H1 (cell line): ENCODE results near the gene NT5DC3. TPM values are rescaled to one million over a fixed set of nuclear protein-coding genes. Genes with fewer than 3 reads are reported as not detected.

Experiments
- CTCF ChIA-PET: fragments of 300-600 bp; sonication (Branson Sonifier 250); formaldehyde crosslinking; loops from one replicate; lab custom pipeline; 2021; ENCODE audit not compliant: partially characterized antibody; lab: Charles Lee
- POLR2A ChIA-PET: fragments of 300-600 bp; sonication (Branson Sonifier 250); formaldehyde crosslinking; loops from one replicate; lab custom pipeline; 2021; ENCODE audit warnings: inconsistent platforms; ENCODE audit not compliant: partially characterized antibody; lab: Charles Lee
- DNase-seq, 2 experiments: peaks; one replicate each; pipeline versions ENCODE4 v3.0.0 to v3.0.0-alpha.2; 2010 to 2022; ENCODE audit warnings: low spot score in 2 of 2, low read depth in 1 of 2, mixed read lengths in 1 of 2
- FAIRE-seq: peaks from 2 replicates; lab custom pipeline; 2011; peaks lifted over from hg19 to GRCh38; lab: Jason Lieb, UNC
- H2AFZ ChIP-seq: 2 replicates; pipeline ENCODE4 v1.8.1; 2012; ENCODE audit warnings: low read length, inconsistent platforms
- H2AK5ac ChIP-seq: 2 replicates; pipeline ENCODE4 v1.6.1; 2013; ENCODE audit warnings: low read depth, low read length
- H2BK120ac ChIP-seq: replicated peaks from 2 replicates; pipeline ENCODE3; 2013; ENCODE audit warnings: low read depth, low read length, inconsistent platforms
- H2BK12ac ChIP-seq: 2 replicates; pipeline ENCODE4 v1.6.1; 2013; ENCODE audit warnings: low read depth, low read length
- H2BK15ac ChIP-seq: 2 replicates; pipeline ENCODE4 v1.6.1; 2013; ENCODE audit warnings: low read length
- H2BK20ac ChIP-seq: 2 replicates; pipeline ENCODE4 v1.6.1; 2013; ENCODE audit warnings: low read length
- H2BK5ac ChIP-seq: 2 replicates; pipeline ENCODE4 v1.6.1; 2013; ENCODE audit warnings: low read depth, low read length
- H3K14ac ChIP-seq: 2 replicates; pipeline ENCODE4 v1.6.1; 2013; ENCODE audit warnings: inconsistent platforms; ENCODE audit not compliant: insufficient read length
- H3K18ac ChIP-seq: 2 replicates; pipeline ENCODE4 v1.6.1; 2013; ENCODE audit warnings: low read length; ENCODE audit errors: extremely low read depth
- H3K23ac ChIP-seq: 2 replicates; pipeline ENCODE4 v1.6.1; 2013; ENCODE audit warnings: inconsistent platforms; ENCODE audit not compliant: insufficient read length
- H3K23me2 ChIP-seq: 2 replicates; pipeline ENCODE4 v1.6.1; 2013; ENCODE audit warnings: low read depth, low read length
- H3K27ac ChIP-seq: 2 replicates; pipeline ENCODE4 v1.6.1; 2011; ENCODE audit warnings: low read depth, low read length, inconsistent platforms
- H3K27me3 ChIP-seq, 4 experiments: replicated peaks in 1 of 4; 1 replicate in 1 of 4; 2 replicates in 3 of 4; pipeline versions ENCODE4 v1.6.1 to v1.8.1; 2011 to 2013; ENCODE audit warnings: low read length in 3 of 4, mild to moderate bottlenecking in 3 of 4, inconsistent platforms in 2 of 4, mixed read lengths in 2 of 4, moderate library complexity in 1 of 4; ENCODE audit not compliant: control insufficient read depth in 3 of 4, insufficient read depth in 3 of 4; ENCODE audit errors: extremely low read depth in 1 of 4
- H3K36me3 ChIP-seq, 4 experiments: 2 replicates each; pipeline versions ENCODE4 v1.6.1 to v1.8.1; 2011 to 2013; ENCODE audit warnings: mild to moderate bottlenecking in 4 of 4, low read length in 3 of 4, moderate library complexity in 2 of 4, control low read depth in 1 of 4, inconsistent platforms in 1 of 4; ENCODE audit not compliant: insufficient read depth in 4 of 4, control insufficient read depth in 2 of 4
- H3K4ac ChIP-seq: replicated peaks from 2 replicates; pipeline ENCODE3; 2013; ENCODE audit warnings: low read length, low read depth, mixed read lengths, inconsistent platforms; ENCODE audit not compliant: insufficient read length
- H3K4me1 ChIP-seq, 4 experiments: replicated peaks in 1 of 4; 1 replicate in 1 of 4; 2 replicates in 3 of 4; pipeline versions ENCODE4 v1.6.1 to v1.8.1; 2011 to 2013; ENCODE audit warnings: low read length in 3 of 4, inconsistent platforms in 2 of 4, mixed read lengths in 1 of 4; ENCODE audit not compliant: insufficient read depth in 4 of 4, control insufficient read depth in 3 of 4
- H3K4me2 ChIP-seq, 2 experiments: 2 replicates each; pipeline versions ENCODE4 v1.6.1 to v1.8.1; 2011 to 2013; ENCODE audit warnings: low read depth in 2 of 2, low read length in 2 of 2, control low read depth in 1 of 2, inconsistent platforms in 1 of 2, mild to moderate bottlenecking in 1 of 2; ENCODE audit not compliant: insufficient read depth in 1 of 2
- H3K4me3 ChIP-seq, 4 experiments: fragments of 200-600, 300-600 bp in 1 of 4; sonication (generic), shearing (Covaris generic), sonication (Bioruptor Twin) in 1 of 4; 2 replicates each; pipeline versions ENCODE4 v1.5.1 to v1.8.1; 2011 to 2016; ENCODE audit warnings: low read length in 4 of 4, low read depth in 3 of 4, control low read depth in 2 of 4, inconsistent platforms in 2 of 4, mild to moderate bottlenecking in 2 of 4, mixed read lengths in 1 of 4, moderate library complexity in 1 of 4; ENCODE audit not compliant: insufficient read depth in 2 of 4; ENCODE audit errors: extremely low read depth in 1 of 4
- H3K56ac ChIP-seq: replicated peaks from 2 replicates; pipeline ENCODE3; 2013; ENCODE audit warnings: low read depth, mild to moderate bottlenecking, mixed read lengths, low read length, inconsistent platforms; ENCODE audit not compliant: insufficient read length
- H3K79me1 ChIP-seq: 2 replicates; pipeline ENCODE4 v1.6.1; 2013; ENCODE audit warnings: low read depth, low read length, control low read depth
- H3K79me2 ChIP-seq, 2 experiments: 2 replicates each; pipeline versions ENCODE4 v1.6.1 to v1.8.1; 2012 to 2013; ENCODE audit warnings: low read length in 2 of 2, mild to moderate bottlenecking in 2 of 2, inconsistent platforms in 1 of 2; ENCODE audit not compliant: insufficient read depth in 2 of 2, control insufficient read depth in 1 of 2
- H3K9ac ChIP-seq, 4 experiments: replicated peaks in 1 of 4; 1 replicate in 1 of 4; 2 replicates in 3 of 4; pipeline versions ENCODE4 v1.6.1 to v1.8.1; 2011 to 2013; ENCODE audit warnings: low read depth in 3 of 4, low read length in 3 of 4, control low read depth in 2 of 4, mild to moderate bottlenecking in 2 of 4, moderate library complexity in 2 of 4, inconsistent platforms in 1 of 4; ENCODE audit errors: extremely low read depth in 1 of 4
- H3K9me3 ChIP-seq, 2 experiments: 2 replicates each; pipeline versions ENCODE4 v1.6.1 to v1.8.1; 2012 to 2013; ENCODE audit warnings: mild to moderate bottlenecking in 2 of 2, moderate library complexity in 2 of 2, control low read depth in 1 of 2, inconsistent platforms in 1 of 2, low read depth in 1 of 2, low read length in 1 of 2, mixed read lengths in 1 of 2; ENCODE audit not compliant: insufficient read depth in 2 of 2
- H4K20me1 ChIP-seq, 2 experiments: replicated peaks in 1 of 2; 2 replicates each; pipeline versions ENCODE3 to v1.8.1; 2011 to 2013; ENCODE audit warnings: inconsistent platforms in 2 of 2, low read length in 2 of 2, mild to moderate bottlenecking in 1 of 2; ENCODE audit not compliant: insufficient read depth in 2 of 2, control insufficient read depth in 1 of 2
- H4K5ac ChIP-seq: 2 replicates; pipeline ENCODE4 v1.6.1; 2013; ENCODE audit warnings: low read length, low read depth, mixed read lengths, inconsistent platforms; ENCODE audit not compliant: insufficient read length
- H4K8ac ChIP-seq: 2 replicates; pipeline ENCODE4 v1.8.0; 2013; ENCODE audit warnings: mild to moderate bottlenecking, moderate library complexity, low read length, inconsistent platforms; ENCODE audit not compliant: insufficient read depth; ENCODE audit errors: extremely low read depth
- H4K91ac ChIP-seq: replicated peaks from 2 replicates; pipeline ENCODE3; 2013; ENCODE audit warnings: low read length, mixed read lengths, inconsistent platforms; ENCODE audit not compliant: insufficient read length
- ASH2L ChIP-seq: fragments of 200-600, 300-600 bp; sonication (generic); IDR thresholded peaks from one replicate; pipeline ENCODE4 v1.7.1; 2017; ENCODE audit warnings: low read length
- ATF3 ChIP-seq: IDR thresholded peaks from 2 replicates; pipeline ENCODE4 v1.6.1; 2011; ENCODE audit warnings: low read depth, mild to moderate bottlenecking, low read length; ENCODE audit not compliant: insufficient read depth
- BACH1 ChIP-seq: IDR thresholded peaks from 2 replicates; pipeline ENCODE4 v1.6.1; 2012; ENCODE audit warnings: low read length, improper control_type of control experiment
- BRCA1 ChIP-seq: IDR thresholded peaks from 2 replicates; pipeline ENCODE4 v1.6.1; 2012; ENCODE audit warnings: low read depth, low read length, improper control_type of control experiment
- CHD2 ChIP-seq: IDR thresholded peaks from 2 replicates; pipeline ENCODE4 v1.6.1; 2012; ENCODE audit warnings: low read length, improper control_type of control experiment
- HDAC2 ChIP-seq, 2 experiments: fragments of 300-600 bp in 1 of 2; sonication (generic) in 1 of 2; IDR thresholded peaks; 2 replicates each; pipeline ENCODE4 v1.6.1; 2011 to 2012; ENCODE audit warnings: low read depth in 2 of 2, low read length in 2 of 2, mild to moderate bottlenecking in 2 of 2, moderate library complexity in 2 of 2, borderline replicate concordance in 1 of 2, inconsistent platforms in 1 of 2
- MAFK ChIP-seq: IDR thresholded peaks from 2 replicates; pipeline ENCODE4 v1.6.1; 2012; ENCODE audit warnings: low read depth, mild to moderate bottlenecking, improper control_type of control experiment, low read length
- RBBP5 ChIP-seq: IDR thresholded peaks from 2 replicates; pipeline ENCODE4 v1.7.1; 2012; ENCODE audit warnings: low read depth, mild to moderate bottlenecking, inconsistent platforms, low read length, moderate library complexity, borderline replicate concordance
- WGBS, 2 experiments: shearing (Covaris generic) in 1 of 2; methylation state at CpG; one replicate each; pipeline versions ENCODE4 v1.1.6 to v1.1.7; 2013 to 2015; ENCODE audit warnings: low lambda C conversion rate in 2 of 2, mixed read lengths in 2 of 2, inconsistent platforms in 1 of 2, low coverage in 1 of 2, missing lambda C conversion rate in 1 of 2; ENCODE audit not compliant: insufficient replicate concordance in 2 of 2, insufficient coverage in 1 of 2, insufficient read length in 1 of 2; ENCODE audit errors: extremely low coverage in 1 of 2, missing lambda C conversion rate in 1 of 2; 5-methylcytosine and 5-hydroxymethylcytosine counted together
- polyA plus RNA-seq, 7 experiments: library from polyadenylated mRNA; depleted of rRNA in 3 of 7; stranded (reverse) in 5 of 7; unstranded in 2 of 7; fragments of >200 nt in 5 of 7; fragments of 200-250 nt in 2 of 7; gene quantifications; 1 replicate in 5 of 7; 2 replicates in 1 of 7; 4 replicates in 1 of 7; pipeline versions ENCODE4 v1.2.1 to v1.2.3, GENCODE V29; 2011 to 2013; ENCODE audit warnings: missing spikeins in 2 of 7, mixed read lengths in 2 of 7
- total RNA-seq: library from RNA; stranded (reverse); fragmentation: NEBNext Ultra II Directional; extraction: Animal tissue kit (Norgen Biotek cat#: 25700); gene quantifications from 2 replicates; pipeline ENCODE4 v1.2.1, GENCODE V29; 2021

Gene NT5DC3
- total and polyA plus RNA-seq, 2 of the 8 experiments (the other 6 are each of a cell fraction or from before 2014, with no cell fraction given): 5.4 to 14.8 TPM

- no peak overlapping the region for H3K4ac ChIP-seq
- no peak overlapping the region for H2BK12ac ChIP-seq
- H3K23me2 ChIP-seq: no peaks in the 10 kb centered on the region
- TF ChIP-seq MAFK (no peak), BRCA1 (no peak), ASH2L (no peak), RBBP5 (no peak), BACH1 (no peak), CHD2 (no peak), ATF3 (no peak), HDAC2 (IDR thresholded peaks at IDR 0.05; ENCODE audit: borderline replicate concordance in 1 of 2, low read depth in 2 of 2, low read length in 2 of 2) (no peak)
- no peak overlapping the region for H3K4me3 ChIP-seq
- peaks cover 0 to 10% (median 8%) of the 10 kb centered on the region in 4 experiments; a peak in 6 of 7 replicates for H3K4me1 ChIP-seq
- no peaks in the 10 kb centered on the region for H3K9me3 ChIP-seq
- H2AFZ ChIP-seq: no peak overlapping the region
- no peak overlapping the region for H3K56ac ChIP-seq
- no peak for FAIRE-seq
- H3K36me3 ChIP-seq: no peaks in the 10 kb centered on the region; a peak in 1 of 8 replicates
- H2AK5ac ChIP-seq: no peak overlapping the region
- no peak overlapping the region for H3K23ac ChIP-seq
- H2BK5ac ChIP-seq: no peak overlapping the region
- no peak overlapping the region for H4K91ac ChIP-seq
- H3K79me2 ChIP-seq: no peaks in the 10 kb centered on the region
- no peaks in the 10 kb centered on the region for H4K20me1 ChIP-seq
- H3K18ac ChIP-seq: no peak overlapping the region
- H3K14ac ChIP-seq: no peak overlapping the region
- no peak overlapping the region for H4K5ac ChIP-seq
- H4K8ac ChIP-seq: no peak overlapping the region
- 89% methylated on average over 6 of the region's 6 CpGs; no CpG with 5 or more reads in 1 of the 2 experiments for WGBS, 2 experiments
- no peak overlapping the region for H2BK120ac ChIP-seq
- no peaks in the 10 kb centered on the region for H3K27me3 ChIP-seq
- POLR2A ChIA-PET: no interaction called here
- H3K79me1 ChIP-seq: no peaks in the 10 kb centered on the region
- CTCF ChIA-PET: interaction anchor here (0.9 to 1.8 kb wide), 4 partner anchors 15 to 135 kb away, joined by 3 to 6 read pairs (median 3); no protein-coding TSS in a partner anchor
- no peak for DNase-seq
- no peak overlapping the region for H2BK20ac ChIP-seq
- H3K4me2 ChIP-seq: no peak overlapping the region
- no peak overlapping the region for H3K9ac ChIP-seq
- H3K27ac ChIP-seq: no peak overlapping the region
- H2BK15ac ChIP-seq: no peak overlapping the region
Measured at GRCh38 chr12:103766028-103766427, 75.0 kb downstream of the NT5DC3 start.
